Measurements from ENCODE around the gene PCDH10.

DNA sequence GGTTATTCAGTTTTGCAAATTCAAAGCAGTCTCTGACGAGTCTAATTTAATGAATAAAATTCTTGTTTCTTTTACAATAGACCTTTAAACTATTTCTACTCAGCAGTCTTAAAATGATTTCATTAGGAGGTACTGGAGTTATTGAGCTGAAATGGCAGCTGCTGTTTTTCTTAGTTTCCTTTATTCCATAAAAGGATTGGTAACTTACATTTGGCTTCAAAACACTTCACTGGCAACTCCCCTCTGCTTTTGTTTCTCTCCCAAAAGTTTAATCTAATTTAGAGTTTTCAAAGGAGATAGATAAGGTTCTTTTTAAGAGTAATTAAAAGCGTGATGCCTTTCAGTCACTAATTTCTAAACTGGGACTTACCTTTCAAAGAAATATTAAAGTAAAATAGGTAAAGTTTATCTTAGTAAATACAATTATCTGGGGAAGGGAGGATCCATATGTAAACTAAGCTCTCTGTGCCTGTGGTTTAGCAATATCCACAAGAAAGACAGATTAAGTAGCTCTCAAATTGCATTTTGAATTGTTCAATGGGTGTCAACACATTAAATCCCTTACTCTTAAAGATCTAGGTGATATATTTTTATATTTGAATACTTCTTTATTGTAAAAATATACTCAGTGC is 17.1 kb upstream of the PCDH10 start:
- TF ChIP-seq POLR2A (IDR thresholded peaks at IDR 0.05), result no peak
- TF ChIP-seq, protein P1, sequence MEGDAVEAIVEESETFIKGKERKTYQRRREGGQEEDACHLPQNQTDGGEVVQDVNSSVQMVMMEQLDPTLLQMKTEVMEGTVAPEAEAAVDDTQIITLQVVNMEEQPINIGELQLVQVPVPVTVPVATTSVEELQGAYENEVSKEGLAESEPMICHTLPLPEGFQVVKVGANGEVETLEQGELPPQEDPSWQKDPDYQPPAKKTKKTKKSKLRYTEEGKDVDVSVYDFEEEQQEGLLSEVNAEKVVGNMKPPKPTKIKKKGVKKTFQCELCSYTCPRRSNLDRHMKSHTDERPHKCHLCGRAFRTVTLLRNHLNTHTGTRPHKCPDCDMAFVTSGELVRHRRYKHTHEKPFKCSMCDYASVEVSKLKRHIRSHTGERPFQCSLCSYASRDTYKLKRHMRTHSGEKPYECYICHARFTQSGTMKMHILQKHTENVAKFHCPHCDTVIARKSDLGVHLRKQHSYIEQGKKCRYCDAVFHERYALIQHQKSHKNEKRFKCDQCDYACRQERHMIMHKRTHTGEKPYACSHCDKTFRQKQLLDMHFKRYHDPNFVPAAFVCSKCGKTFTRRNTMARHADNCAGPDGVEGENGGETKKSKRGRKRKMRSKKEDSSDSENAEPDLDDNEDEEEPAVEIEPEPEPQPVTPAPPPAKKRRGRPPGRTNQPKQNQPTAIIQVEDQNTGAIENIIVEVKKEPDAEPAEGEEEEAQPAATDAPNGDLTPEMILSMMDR (IDR thresholded peaks at IDR 0.05), result no peak
